ENCODE data around the gene PTPRN2.

The PTPRN2 gene

DNA sequence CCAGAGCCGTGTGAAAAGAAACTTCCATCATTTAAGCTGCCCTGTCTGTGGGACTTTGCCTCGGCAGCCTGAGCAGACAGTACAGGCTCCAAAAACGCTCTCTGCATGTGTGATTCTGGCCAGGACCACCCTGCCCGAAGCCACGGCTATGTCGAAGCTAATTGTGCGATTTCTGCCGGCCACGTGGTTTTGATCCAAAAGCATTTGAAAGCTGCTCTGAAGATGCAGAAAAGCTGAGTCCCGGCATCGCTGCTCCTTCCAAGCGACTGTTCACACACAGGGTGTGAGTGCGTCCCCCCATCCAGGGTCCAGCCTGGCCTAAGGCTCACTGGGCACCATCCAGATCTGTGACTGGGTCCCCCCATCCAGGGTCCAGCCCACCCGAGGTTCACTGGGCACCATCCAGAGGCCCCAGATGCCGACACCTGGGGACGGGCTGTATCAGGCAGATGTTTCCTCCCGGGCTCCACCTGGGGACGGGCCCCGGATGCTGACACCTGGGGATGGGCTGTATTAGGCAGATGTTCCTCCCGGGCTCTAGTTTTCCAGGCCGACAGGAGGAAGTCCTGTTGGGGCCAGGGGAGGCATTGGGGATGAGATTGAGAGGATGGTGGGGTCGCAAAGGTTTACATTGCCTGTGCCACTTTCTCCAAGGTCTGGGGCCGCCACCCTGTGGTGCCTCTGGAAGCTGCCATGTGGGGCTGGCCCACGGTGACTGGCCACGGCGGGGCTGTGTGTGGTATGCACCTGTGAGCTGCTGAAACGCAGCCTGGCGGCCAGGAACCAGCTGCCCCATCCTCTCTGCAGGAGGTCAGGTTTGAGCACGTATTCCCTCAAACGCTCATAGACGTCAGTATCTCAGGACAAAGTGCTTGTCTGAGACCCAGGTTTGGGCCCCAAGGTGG is 723.5 kb downstream of the PTPRN2 start:
- no peak for DNase-seq

DNA sequence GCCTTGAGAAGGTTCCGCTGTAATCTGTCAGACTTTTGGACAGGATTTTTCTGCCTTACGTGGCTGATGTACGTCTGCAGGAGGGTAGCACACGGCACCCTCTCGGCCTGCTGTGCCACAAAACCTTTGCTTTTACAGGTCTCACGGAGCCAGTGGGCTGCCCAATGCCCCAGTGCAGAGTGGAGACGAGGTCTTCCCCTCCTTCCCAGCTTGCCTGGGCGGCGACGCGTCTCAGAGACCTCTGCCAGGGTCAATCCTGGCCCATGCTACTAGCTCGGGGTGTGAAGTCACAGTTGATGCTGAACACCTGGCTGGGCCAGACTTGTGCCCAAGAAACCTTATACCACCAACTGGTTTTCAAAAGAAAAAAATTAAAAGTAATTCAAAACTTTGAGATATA is 724.4 kb downstream of the PTPRN2 start:
- no peak for DNase-seq

DNA sequence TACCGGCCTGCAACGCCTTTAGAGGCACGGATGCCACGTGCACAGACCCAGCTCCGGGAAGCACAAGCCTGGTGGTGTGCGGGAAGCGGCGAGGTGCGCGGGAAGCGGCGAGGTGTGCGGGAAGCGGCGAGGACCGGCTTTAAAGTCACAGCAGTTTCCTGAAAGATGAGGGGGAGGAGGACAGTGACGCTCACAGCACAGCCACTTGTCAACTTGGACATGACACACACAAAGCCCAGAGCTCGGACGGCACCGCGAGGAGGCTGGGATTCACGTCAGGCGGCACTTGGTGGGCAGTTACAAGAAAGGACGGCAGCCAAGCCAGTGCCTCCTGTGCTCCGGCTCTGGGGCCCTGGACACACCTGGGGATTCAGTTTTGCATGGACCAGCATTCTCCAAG is 724.9 kb downstream of the PTPRN2 start:
- no peak for DNase-seq

DNA sequence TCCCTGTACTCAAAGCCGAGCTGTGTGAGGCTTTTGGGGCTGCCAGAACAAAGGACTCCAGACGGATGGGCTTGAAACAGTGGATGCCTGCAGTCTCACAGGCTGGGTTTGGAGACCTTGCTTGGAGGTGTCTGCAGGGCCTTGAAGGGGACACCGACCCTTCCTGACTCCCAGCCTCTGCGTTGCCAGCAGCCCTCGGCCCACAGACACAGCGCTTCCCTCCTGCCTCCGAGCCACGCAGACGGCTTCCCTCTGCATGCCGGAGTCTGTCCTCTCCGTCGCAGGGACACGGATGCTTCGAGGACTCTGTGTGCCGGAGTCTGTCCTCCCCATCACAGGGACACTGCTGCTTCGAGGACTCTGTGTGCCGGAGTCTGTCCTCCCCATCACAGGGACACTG is 726.1 kb downstream of the PTPRN2 start:
- DNase-seq: no peak

DNA sequence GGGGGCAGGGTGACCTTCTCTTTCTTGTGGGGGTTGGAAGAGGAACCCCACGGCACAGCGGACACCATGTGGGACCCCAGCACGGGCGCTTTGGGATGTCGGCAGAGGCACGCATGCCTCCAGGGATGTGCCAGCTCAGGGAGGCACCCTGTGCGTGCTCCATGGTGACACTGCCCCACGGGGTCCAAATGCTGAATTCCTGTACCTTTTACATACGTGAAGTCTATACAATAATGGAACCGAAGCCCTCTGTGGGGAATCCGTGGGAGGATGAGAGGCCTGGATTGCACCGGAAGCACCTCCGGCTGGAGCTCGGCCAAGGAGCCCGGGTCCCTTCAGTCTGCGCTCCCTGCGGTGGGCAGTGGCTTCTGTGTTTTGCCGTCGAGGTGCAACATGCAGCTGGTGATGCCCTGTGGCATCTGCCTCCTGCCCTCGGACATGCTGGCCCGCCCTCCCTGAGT is 726.6 kb downstream of the PTPRN2 start:
- DNase-seq: no peak

DNA sequence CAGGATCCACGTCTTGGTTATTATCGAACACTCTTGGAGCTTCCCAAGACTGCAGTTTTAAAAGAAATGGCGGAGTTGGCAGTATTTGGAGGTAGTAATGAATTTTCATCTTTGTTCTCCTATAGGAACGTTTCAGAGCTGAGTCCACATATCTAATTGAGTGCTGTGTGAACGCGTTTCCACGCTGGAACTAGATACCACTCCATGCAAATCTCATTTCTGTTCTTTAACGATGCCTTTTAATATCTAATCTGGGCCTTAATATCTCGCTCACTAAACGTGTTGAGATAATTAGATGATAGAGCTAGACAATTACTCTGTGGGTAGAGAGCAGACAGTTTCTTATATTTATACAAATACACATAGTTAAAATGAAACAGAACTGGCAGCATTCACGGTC is 727.2 kb downstream of the PTPRN2 start:
- no peak for DNase-seq

DNA sequence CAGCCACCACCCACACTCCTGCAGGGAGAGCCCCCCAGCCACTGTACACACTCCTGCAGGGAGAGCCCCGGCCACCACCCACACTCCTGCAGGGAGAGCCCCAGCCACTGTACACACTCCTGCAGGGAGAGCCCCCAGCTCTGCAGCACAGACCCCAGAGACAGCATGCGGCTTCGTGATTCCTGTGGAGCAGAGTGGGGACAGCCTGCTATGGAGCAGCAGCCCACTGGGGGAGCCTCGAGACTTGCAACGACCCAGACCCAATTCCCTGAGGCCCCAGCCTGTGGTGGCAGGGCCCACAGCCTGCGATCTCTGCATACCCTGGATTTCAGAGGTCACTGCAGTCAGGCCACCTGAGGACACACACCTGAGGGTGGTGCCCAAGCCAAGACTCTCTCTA is 727.7 kb downstream of the PTPRN2 start:
- DNase-seq: no peak

DNA sequence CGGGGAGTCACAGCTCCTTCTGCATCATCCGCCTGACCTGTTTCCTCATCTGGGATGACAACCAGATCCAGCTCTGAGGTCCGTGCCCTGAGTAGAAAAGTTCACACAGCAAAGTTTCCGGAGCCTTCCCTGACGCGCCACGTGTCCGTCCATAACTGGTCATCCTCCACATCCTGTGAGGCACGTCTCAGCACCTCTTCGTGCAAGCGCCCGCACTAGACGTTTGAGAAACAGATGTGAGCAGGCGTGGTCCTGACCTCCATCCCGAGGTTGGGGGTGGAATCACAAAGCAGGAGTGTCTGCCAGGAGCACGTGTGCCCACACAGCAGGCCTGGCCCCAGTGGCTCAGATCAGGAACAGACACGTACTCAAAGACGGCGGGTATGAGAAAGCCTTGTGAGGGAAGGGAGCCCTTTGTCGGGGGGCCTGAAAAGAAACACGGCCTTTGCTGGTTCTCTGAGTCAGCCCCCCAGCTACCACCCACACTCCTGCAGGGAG is 730.0 kb downstream of the PTPRN2 start:
- DNase-seq: no peak

DNA sequence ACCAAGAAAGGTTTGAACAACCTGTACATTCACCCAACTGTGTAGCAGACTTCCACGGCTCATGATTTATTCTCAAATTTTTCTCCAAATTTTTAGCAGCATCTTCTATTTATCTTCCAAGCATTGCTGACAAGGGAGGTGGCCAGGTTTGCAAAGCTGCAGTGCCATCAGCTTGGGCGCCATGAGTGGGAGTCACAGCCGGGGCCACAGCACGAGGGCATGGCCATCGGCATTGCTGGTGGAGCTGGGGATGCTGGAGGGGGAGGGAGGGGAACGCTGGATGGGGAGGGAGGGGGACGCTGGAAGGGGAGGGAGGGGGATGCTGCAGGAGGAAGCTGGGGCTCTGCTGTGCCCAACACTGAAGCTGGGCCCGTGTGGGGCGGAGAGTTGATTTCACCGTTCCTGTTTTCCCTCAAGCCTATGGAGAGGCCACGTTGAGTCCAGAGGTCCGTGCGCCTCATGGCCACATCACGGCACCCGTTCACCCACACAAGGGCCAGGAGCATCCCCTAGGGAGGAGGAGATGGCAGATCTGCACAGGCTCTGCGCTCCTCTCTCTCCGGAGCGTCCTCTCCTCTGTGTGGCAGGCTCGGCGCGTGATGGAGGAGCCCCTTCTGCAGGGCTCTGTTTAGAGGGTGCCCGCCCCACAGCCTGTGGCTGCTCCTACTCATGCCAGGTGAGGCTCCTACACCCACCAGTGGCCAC is 730.6 kb downstream of the PTPRN2 start:
- no peak for DNase-seq

DNA sequence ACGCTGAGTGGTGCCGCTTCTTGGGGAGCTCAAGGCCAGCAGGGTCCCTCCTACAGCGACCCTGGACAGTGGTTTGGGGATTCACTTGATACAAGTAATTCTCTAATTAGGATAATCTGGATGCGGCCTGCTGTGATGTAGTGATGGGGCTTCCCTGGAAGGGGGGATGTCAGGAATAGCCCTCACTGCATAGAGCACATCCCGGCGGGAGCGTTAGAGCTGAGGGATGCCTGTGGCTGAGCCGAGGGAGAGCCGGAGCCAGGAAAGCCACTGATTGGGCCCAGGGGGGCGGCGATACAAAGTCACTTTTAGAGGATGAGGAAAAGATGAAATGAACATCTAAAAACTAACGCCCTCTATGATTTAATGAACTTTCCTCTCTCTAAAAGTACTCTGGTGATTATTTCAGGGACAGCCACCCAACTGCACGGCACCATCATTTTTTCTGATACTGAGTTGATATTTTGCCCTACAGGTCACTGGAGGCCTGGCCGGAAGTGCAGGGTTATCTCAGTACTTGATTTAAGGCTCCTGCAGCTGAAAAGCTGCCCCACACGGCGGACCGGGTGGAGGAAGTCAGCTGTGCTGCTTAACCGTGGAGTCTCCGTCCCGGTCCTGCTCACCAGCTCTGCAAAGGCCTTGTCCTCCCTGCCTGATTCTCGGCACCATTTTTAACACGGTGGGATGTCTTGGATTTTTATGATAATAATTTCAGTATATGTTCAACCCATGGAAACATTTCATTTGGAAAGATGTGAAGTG is 732.0 kb downstream of the PTPRN2 start:
- DNase-seq: no peak

DNA sequence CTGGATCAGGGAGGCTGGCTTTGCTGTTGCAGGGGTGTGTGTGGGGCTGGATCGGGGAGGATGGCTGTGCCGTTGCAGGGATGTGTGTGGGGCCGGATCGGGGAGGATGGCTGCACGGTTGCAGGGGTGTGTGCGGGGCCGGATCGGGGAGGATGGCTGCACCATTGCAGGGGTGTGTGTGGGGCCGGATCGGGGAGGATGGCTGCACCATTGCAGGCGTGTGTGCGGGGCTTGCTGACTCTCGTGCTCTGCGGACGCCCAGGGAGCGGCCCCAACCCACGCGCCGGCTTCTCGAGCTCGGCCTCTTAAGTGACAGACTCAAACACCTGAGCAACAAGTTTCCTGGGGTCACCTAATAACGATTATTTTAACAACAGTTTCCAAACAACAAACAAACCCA is 732.6 kb downstream of the PTPRN2 start:
- no peak for DNase-seq

DNA sequence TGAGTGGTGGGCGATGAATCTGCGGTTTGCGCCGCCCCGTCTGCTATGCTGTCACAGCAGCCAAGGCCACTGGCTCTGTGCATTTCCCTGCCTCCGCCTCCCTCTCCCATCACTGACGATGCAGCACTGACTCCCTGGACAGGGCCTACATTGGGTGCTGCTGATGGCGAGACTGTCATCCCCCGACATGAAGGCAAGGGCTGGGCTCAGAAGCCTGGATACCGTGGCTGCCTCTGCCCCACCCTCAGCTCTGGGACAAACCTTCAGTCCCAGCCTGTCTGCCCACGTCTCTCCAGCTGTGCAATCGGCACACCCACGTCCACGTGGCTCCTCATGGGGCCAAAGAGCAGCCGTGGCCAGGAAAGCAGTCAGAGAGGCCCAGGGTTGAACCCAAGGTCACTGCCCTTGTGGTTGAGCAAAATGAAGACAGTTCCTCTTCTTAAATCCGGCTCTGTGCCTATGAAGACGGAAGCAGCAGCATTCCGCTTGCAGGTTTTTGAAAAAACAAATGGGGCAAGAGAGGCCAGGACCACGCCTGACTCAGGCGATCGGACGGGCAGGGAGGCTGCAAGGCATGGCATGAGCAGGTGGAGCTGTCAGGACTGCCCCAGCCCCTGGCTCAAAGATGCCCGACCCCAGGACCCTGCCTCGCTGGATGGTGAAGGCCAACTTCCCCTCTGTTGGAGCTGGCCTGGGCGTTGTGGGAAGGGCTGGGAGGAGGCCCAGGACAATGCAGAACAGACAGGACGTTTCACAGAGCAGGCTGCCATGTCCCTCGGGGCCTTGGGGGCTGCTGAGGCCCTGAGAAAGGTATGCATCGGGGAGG is 733.3 kb downstream of the PTPRN2 start:
- DNase-seq: no peak

DNA sequence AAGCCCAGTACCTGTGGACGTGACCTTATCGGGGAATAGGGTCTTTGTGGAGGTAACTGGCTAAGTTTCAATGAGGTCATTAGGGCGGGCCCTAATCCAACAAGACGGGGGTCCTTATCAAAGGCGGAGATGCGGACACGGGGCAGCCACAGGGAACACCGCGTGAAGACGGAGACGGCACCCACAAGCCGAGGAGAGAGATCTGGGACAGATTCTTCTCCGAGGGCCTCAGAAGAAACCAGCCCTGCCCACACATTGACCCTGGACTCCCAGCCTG is 733.9 kb downstream of the PTPRN2 start:
- DNase-seq: no peak

DNA sequence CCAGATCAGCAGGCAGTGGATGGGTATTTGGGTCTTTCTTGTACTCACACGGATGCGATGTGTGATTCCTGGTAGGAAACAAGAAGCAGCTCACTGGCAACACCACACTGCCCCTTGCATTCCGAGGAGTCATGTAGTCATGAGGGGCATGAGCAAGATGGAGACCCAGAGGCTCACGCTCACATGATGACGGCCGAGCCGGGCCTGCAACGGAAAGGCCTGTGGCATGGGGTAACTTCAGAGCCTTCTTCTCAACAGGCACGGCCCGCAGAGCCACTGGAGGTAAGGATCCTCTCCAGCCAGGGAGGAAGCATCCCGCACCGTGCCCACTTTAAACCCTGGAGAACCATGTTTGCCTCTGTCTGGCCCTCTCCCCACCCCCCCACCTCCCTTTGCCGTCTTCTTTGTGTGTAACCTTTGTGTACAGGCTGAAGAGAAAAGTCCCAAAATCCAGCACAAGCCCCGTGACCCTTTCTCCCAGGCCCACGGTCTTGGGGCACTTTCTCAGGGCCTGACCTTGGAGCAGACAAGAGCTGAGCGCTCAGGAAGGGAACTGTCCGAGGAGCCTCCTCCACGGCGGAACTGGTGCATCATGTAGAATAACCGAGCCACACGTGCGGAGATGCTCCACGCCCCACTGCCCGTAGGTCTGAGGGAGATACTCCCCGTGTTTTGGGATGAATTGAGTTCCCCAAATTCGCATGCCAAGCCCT is 734.4 kb downstream of the PTPRN2 start:
- DNase-seq: no peak

DNA sequence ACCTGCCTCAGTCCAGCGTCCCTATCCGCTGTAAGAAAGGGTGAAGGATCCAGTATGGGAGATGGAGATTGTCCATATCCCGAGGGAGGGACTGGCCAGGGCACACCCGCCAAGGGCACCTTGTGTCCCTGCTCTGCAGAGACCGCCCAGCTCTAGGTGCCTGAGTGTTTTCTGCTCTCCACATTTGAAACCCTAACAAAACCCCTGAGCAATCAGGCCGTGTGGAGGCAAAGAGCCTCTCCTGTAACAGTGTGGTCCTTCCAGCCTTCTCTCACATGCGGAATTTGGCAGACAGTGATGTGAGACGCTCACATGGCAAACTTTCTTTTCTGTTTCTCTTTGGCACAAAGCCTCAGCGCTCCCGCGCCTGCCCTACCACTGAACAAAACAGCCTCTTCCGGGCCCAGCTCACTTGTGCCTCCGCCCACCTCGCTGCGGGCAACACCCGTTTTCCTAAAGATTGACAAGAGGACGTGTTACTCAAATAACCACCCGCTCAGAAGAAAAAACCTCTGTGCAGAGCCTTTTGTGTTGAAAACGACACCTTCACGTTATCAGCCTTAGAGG is 736.0 kb downstream of the PTPRN2 start:
- DNase-seq: peak; percentile 78

DNA sequence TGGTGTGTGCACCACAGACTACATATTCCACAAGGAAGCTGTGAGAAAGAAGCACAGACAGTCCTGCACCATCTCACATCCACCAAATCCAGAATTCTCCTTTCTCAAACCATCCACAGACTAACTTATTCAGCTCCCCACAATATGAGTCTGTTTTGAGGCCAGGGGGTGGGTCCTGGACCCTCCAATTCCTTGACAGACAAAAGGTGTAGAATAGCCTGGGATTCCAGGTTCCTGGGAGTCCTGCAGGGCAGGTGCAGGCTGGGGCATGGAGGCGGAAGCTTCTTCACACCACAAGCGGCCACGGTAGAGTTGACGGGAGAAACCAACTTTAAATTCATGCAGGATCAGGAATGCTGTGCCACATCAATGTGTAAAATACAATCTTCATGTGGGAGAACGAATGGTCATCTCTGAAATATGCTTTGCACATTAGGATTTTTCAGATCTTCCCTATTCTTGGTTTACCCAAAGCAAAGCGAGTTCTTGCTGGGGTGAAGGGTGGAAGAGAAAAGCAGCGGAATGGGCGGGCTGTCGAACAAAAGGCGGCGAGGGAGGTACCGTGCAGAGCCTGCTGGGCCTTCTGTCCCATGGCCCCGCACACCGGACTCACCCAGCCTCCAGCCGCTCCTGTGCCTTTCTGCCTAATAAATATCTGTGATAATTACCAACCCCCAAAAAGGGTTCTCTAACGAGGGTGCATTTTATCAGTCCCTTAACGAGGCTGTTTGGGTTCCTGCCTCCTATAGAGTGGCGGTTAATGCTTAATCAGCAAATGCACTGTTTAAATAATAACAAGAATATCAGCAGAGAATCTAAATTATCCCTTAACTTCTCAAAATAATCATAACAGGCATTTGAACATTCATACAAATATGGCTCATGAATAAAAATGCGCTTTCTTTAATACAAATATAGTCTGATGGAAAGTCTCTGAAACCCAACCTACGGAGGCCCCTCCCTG is 736.9 kb downstream of the PTPRN2 start:
- no peak for DNase-seq

DNA sequence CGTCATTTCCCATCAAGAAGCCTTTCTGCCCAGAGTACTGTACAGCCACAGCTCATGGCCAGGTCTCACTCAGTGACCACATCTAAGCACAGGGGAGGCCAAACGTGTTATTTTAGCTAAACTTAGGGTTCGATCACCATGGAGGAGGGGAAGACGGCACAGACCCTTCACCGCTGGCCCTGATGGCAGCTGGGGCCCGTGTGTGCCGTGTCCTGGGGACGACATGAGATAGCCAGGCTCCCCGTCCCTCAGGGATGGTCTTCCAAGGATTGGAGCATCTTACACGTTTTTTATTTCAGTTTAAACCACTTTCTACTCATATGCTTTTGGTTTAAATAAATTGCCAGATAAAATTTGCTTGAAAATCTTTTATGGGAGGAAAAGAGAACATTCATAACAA is 737.9 kb downstream of the PTPRN2 start:
- DNase-seq: no peak

DNA sequence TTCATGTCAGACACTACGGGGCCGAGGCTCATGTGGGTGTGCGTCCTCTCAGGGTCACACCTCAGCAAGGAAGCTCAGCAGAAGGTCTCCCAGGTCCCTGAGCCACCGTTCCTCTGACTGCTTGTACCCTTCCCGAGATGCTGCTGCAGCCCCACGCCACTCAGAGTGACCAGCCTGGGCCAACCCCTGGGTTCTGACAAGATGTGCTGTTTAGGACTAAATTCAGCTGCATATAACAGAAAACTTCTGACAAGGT is 738.4 kb downstream of the PTPRN2 start:
- no peak for DNase-seq

DNA sequence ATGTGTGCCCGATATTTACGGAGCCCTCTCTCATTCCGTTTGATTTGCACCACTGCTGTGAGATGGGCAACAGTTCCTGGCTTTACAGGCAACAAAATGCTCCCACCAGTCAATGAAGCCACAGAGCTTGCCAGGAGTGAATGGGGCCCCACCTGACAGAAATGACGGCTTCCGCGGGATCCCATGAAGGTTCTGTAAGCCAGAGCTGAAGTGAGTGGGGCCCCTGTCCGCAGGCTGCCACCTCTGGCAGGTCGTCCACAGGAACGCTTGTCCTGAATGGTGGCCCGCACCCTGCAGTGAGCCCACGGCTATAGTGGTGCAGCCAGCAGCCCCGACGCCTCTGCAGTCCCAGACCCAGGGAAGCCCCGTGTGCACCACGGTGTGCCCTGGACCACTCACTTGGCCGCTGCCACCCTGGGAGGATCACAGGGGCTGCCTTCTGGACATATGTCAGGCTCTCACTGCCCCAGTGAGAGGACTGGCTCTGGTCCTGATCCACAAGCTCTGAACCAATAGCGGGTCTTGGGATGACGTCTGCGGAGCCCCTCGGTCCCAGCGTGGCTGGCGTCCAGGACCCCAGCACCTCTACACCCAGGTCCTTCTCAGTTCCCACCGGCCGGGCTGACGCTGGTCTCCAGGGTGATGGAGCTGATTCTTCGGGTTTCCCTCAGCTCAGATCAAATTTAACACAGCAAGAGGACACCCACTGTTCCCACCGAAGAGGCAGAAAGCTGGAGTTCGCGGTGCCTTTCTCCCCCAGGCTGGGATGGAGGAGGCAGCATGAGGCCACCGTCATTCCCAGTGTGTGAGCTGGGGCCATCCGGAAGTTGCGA is 738.9 kb downstream of the PTPRN2 start:
- DNase-seq: no peak
